HG02623 (cell line): ENCODE data around the gene LMO1.

Experiments used
- ATAC-seq: cut with Tn5 transposase; IDR thresholded peaks from one replicate; pipeline ENCODE4 v1.9.1; 2021; ENCODE audit warnings: moderate library complexity; ENCODE audit not compliant: unreplicated experiment

LMO1 gene

GRCh38 chr11:8177136-8177535 is 86.5 kb downstream of the LMO1 start:
- no peak for ATAC-seq
